Neural progenitor cell (in vitro differentiated cells): Measurements from ENCODE around the gene CANT1.

Source experiments
- CTCF ChIP-seq: fragments of 200-600 bp; sonication (generic); IDR thresholded peaks from 2 replicates; pipeline ENCODE4 v1.5.1; 2017; ENCODE audit warnings: antibody characterized with exemption, mild to moderate bottlenecking
- EZH2phosphoT487 ChIP-seq: fragments of 200-600 bp; sonication (generic); IDR thresholded peaks from 2 replicates; pipeline ENCODE4 v1.6.1; 2017; ENCODE audit warnings: antibody characterized with exemption

GRCh38 chr17:79009397-79010303 is at the start of gene CANT1:
- TF ChIP-seq CTCF (no peak), EZH2phosphoT487 (no peak)
